KG1 (cell line): ENCODE data around the gene EIF3A.
"Not testable (repeated sequence)": the region's sequence is repeated elsewhere in the genome, so short reads cannot be mapped to it uniquely, and the experiment has no call there.

Experiments
- DNase-seq: peaks from one replicate; lab custom pipeline; 2025; lab: John Stamatoyannopoulos, UW

The EIF3A gene

GRCh38 chr10:119080521-119081259 is at the start of gene EIF3A:
Gene EIF3A (minus strand): TSS chr10:119080817. CDS start chr10:119080676, 141 bp downstream.
- peak; percentile 91 for DNase-seq

- no peak for DNase-seq
Observed at GRCh38 chr10:119129721-119130120, 49.1 kb upstream of the EIF3A start.

GRCh38 chr10:119125942-119126341 is 45.3 kb upstream of the EIF3A start:
- no peak for DNase-seq

- DNase-seq, result no peak
Observed at GRCh38 chr10:119120875-119121274, 40.3 kb upstream of the EIF3A start.

- no peak for DNase-seq
Observed at GRCh38 chr10:119120413-119120867, 39.8 kb upstream of the EIF3A start.

- DNase-seq, result no peak
Observed at GRCh38 chr10:119119400-119119799, 38.8 kb upstream of the EIF3A start.

GRCh38 chr10:119118231-119118630 is 37.6 kb upstream of the EIF3A start:
- DNase-seq, result no peak

GRCh38 chr10:119116326-119116951 is 35.8 kb upstream of the EIF3A start:
- DNase-seq, result no peak

GRCh38 chr10:119115926-119116325 is 35.3 kb upstream of the EIF3A start:
- DNase-seq, result no peak

- no peak for DNase-seq
Observed at GRCh38 chr10:119113751-119114732, 33.4 kb upstream of the EIF3A start.

- DNase-seq, result no peak
Observed at GRCh38 chr10:119112056-119112455, 31.4 kb upstream of the EIF3A start.

GRCh38 chr10:119107771-119108170 is 27.2 kb upstream of the EIF3A start:
- DNase-seq, result not testable (repeated sequence)

GRCh38 chr10:119107106-119107505 is 26.5 kb upstream of the EIF3A start:
- DNase-seq, result not testable (repeated sequence)

GRCh38 chr10:119105899-119106298 is 25.3 kb upstream of the EIF3A start:
- DNase-seq, result not testable (repeated sequence)

GRCh38 chr10:119105155-119105554 is 24.5 kb upstream of the EIF3A start:
- DNase-seq, result no peak

GRCh38 chr10:119104654-119105015 is 24.0 kb upstream of the EIF3A start:
- DNase-seq, result no peak

GRCh38 chr10:119103903-119104653 is 23.5 kb upstream of the EIF3A start, which contains the start of gene DENND10:
Gene DENND10 (plus strand): TSS chr10:119104113. CDS start chr10:119104143, 30 bp downstream.
- peak; percentile 48 for DNase-seq

- DNase-seq, result no peak
Observed at GRCh38 chr10:119103241-119103902, 22.8 kb upstream of the EIF3A start.

GRCh38 chr10:119101366-119102098 is 20.9 kb upstream of the EIF3A start:
- no peak for DNase-seq
